Measurements from ENCODE around the gene PDIA6.

The PDIA6 gene

DNA sequence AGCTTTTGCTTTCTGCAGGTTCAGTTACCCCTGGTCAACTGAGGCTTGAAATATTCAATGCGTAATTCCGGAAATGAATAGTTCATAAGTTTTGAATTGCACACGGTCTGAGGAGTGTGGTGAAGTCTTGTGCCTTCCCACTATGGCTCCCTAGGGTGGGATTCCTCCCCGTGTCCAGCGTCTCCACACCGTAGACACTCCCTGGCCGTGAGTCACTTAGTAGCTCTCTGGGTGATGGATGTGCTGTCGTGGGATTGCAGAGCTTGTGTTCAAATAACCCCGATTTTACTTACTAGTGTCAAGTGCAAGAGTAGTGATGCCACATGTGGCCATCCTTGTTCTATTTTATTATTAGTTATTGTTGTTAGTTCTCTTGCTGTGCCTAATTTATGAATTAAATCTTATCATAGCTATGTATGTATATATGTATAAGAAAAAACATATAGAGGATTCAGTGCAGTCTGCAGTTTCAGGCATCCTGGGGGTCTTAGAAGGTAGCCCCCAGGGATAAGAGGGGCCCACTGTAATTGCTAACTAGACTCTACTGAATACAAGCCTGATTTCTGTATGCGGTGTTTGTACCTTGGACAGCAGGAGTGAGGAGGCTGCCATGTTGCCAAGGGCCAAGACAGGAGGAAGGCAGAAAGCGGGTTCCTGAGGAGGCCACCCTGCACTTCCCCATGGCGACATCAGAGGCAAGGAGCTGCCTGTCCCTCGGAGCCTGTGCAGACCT, 47.7 kb upstream of the PDIA6 start:
- no peaks in the 10 kb centered on the region for H3K36me3 ChIP-seq (ENCODE audit: insufficient read depth)
- H3K4me1 ChIP-seq (ENCODE audit: low read depth, poor library complexity, severe bottlenecking), result peaks cover 18% of the 10 kb centered on the region
- no peak overlapping the region for H3K27ac ChIP-seq
- H3K9ac ChIP-seq, result no peak overlapping the region
- no peak overlapping the region for H3K4me2 ChIP-seq
- H3K79me2 ChIP-seq (ENCODE audit: insufficient read depth, low read depth), result no peaks in the 10 kb centered on the region
- H4K20me1 ChIP-seq (ENCODE audit: insufficient read depth), result no peaks in the 10 kb centered on the region
- H3K27me3 ChIP-seq (ENCODE audit: insufficient read depth, low read depth), result no peaks in the 10 kb centered on the region
- H3K4me3 ChIP-seq (IDR thresholded peaks at IDR 0.05; ENCODE audit: insufficient read depth, low read depth, low read length), result no peak overlapping the region
- H2AFZ ChIP-seq (ENCODE audit: low read depth), result no peak overlapping the region
- no peak for TF ChIP-seq CTCF (conservative IDR thresholded peaks at IDR 0.05; ENCODE audit: low read depth, low read length)

DNA sequence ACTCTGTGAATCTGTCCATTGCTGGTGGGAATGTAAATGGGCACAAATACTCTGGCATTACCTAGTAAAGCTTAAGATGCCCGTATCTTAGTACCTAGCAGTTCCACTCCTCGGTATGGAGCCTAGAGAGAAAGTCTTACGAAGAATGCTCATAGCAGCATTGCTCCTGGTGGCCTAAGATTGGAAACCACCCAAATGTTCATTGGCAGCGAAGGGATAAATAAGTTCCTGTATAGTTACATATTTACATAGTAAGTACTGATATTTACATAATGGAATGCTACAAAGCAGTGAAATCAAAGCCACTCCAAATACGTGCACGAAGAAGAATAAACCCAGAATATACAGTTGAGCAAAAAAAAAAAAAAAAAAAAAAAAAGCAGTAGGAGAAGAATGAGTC, 46.7 kb upstream of the PDIA6 start:
- Histone ChIP-seq H3K4me1 (ENCODE audit: low read depth, poor library complexity, severe bottlenecking) (peaks cover 8% of the 10 kb centered on the region), H3K9ac (no peak overlapping the region), H3K4me3 (IDR thresholded peaks at IDR 0.05; ENCODE audit: insufficient read depth, low read depth, low read length) (no peak overlapping the region), H3K4me2 (no peak overlapping the region), H3K27ac (no peak overlapping the region), H3K27me3 (ENCODE audit: insufficient read depth, low read depth) (no peaks in the 10 kb centered on the region), H2AFZ (ENCODE audit: low read depth) (no peak overlapping the region), H3K36me3 (ENCODE audit: insufficient read depth) (no peaks in the 10 kb centered on the region), H3K79me2 (ENCODE audit: insufficient read depth, low read depth) (no peaks in the 10 kb centered on the region), H4K20me1 (ENCODE audit: insufficient read depth) (no peaks in the 10 kb centered on the region)
- no peak for TF ChIP-seq CTCF (conservative IDR thresholded peaks at IDR 0.05; ENCODE audit: low read depth, low read length)

DNA sequence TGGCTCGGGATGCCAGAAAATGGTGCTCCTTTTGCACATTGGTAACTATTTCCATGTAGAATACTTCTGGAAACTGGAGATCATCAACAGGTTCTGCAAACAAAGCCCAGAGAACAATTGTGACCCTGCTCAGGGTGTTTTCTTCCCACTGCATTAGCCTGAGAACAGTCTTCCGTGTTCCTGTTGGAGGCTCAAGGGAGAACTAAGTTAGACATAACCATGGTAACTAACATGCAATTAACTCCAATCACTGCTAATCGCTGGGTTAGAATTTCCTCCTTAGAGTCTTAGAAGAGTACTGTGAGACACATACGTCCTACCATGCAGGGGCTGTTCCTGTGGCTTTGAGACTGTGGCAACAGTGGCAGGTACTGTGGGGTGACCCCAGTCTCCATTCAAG, 36.0 kb upstream of the PDIA6 start:
- no peaks in the 10 kb centered on the region for H4K20me1 ChIP-seq (ENCODE audit: insufficient read depth)
- no peaks in the 10 kb centered on the region for H3K4me1 ChIP-seq (ENCODE audit: low read depth, poor library complexity, severe bottlenecking)
- TF ChIP-seq CTCF (conservative IDR thresholded peaks at IDR 0.05; ENCODE audit: low read depth, low read length), result no peak
- no peaks in the 10 kb centered on the region for H3K27me3 ChIP-seq (ENCODE audit: insufficient read depth, low read depth)
- H3K27ac ChIP-seq, result no peak overlapping the region
- no peak overlapping the region for H3K9ac ChIP-seq
- no peak overlapping the region for H2AFZ ChIP-seq (ENCODE audit: low read depth)
- no peak overlapping the region for H3K4me3 ChIP-seq (IDR thresholded peaks at IDR 0.05; ENCODE audit: insufficient read depth, low read depth, low read length)
- no peaks in the 10 kb centered on the region for H3K36me3 ChIP-seq (ENCODE audit: insufficient read depth)
- no peak overlapping the region for H3K4me2 ChIP-seq
- H3K79me2 ChIP-seq (ENCODE audit: insufficient read depth, low read depth), result no peaks in the 10 kb centered on the region

DNA sequence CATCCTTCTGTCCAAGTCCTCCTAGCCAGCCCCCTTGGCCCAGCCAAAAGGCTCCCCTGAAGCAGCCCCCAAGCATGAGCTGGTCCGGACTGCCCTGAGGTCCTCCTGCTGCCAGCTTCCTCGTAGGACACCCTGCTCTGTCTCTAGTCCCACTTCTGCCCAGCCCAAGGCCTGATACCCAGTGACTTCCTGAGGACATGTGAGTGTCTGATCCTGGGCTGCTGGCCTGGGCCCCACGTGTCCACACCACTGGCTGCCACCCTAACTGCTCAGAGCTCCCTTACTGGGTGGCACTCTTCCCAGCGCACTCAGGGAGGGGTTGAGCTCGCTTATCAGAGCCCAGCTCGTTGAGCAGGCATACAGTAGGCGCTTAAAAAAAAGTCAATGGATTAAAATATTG, 34.4 kb upstream of the PDIA6 start:
- no peaks in the 10 kb centered on the region for H3K4me1 ChIP-seq (ENCODE audit: low read depth, poor library complexity, severe bottlenecking)
- no peak overlapping the region for H3K9ac ChIP-seq
- H4K20me1 ChIP-seq (ENCODE audit: insufficient read depth), result no peaks in the 10 kb centered on the region
- no peak overlapping the region for H3K4me3 ChIP-seq (IDR thresholded peaks at IDR 0.05; ENCODE audit: insufficient read depth, low read depth, low read length)
- no peak overlapping the region for H3K27ac ChIP-seq
- H3K36me3 ChIP-seq (ENCODE audit: insufficient read depth), result no peaks in the 10 kb centered on the region
- no peaks in the 10 kb centered on the region for H3K27me3 ChIP-seq (ENCODE audit: insufficient read depth, low read depth)
- no peak overlapping the region for H3K4me2 ChIP-seq
- TF ChIP-seq CTCF (conservative IDR thresholded peaks at IDR 0.05; ENCODE audit: low read depth, low read length), result no peak
- no peaks in the 10 kb centered on the region for H3K79me2 ChIP-seq (ENCODE audit: insufficient read depth, low read depth)
- no peak overlapping the region for H2AFZ ChIP-seq (ENCODE audit: low read depth)
